LNCAP (cell line): ENCODE results near the gene MGMT.

Experiments
- TF ChIP-seq, protein P1 (sequence below): fragments of 450-650 bp; IDR thresholded peaks from 2 replicates; pipeline ENCODE4 v1.5.1; 2017; ENCODE audit warnings: mild to moderate bottlenecking

Gene MGMT

DNA sequence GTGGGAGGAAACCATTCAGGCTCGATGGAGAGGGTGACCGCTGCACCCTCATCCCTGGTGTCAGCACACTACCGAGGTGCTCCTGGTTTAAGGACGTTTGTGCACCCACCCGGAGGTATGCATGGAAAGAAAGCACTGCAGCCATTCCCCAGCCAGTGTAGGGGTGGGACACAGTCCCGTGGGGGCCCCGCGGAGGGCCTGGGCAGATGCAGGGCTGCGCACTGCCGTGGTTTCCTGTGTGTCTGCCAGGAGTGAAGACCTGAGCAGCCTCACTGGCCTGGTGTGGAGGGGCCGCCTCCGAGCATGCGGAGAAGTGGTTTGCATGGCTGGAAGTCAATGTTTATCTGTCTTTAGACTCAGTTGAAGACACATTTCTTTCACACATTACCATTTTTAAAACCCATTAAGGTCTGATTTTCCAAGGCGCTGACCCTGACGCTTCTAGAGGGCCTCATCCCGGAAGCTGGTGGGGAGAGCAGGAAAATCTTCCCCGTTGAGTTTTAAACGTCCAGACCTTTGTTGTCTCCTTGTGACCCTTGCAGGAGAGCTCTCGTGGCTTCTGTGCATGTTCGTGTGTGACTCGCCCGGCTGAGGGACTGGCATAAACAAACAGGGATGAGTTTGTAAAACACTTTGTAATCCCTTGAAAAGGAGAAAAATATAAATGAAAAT lies 188.1 kb downstream of the MGMT start:
- TF ChIP-seq, protein P1, sequence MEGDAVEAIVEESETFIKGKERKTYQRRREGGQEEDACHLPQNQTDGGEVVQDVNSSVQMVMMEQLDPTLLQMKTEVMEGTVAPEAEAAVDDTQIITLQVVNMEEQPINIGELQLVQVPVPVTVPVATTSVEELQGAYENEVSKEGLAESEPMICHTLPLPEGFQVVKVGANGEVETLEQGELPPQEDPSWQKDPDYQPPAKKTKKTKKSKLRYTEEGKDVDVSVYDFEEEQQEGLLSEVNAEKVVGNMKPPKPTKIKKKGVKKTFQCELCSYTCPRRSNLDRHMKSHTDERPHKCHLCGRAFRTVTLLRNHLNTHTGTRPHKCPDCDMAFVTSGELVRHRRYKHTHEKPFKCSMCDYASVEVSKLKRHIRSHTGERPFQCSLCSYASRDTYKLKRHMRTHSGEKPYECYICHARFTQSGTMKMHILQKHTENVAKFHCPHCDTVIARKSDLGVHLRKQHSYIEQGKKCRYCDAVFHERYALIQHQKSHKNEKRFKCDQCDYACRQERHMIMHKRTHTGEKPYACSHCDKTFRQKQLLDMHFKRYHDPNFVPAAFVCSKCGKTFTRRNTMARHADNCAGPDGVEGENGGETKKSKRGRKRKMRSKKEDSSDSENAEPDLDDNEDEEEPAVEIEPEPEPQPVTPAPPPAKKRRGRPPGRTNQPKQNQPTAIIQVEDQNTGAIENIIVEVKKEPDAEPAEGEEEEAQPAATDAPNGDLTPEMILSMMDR, result no peak

DNA sequence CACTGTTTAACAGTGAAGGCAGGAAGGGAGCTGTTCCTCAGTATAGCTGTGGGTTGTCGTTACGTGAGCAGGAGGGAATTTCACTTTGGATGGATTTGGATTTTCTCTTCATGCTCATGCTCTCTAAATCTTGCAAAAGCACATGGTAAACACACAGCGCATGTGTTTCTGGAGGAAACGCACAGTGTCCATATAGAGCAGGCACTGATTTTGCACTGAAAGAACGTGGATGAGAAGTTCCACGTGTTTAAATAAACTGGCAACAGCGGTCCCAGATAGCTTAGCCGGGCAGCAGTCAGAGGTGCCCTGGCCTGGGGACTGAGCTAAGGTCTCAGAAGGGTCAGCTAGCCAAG lies 188.6 kb downstream of the MGMT start:
- TF ChIP-seq, protein P1, result no peak

DNA sequence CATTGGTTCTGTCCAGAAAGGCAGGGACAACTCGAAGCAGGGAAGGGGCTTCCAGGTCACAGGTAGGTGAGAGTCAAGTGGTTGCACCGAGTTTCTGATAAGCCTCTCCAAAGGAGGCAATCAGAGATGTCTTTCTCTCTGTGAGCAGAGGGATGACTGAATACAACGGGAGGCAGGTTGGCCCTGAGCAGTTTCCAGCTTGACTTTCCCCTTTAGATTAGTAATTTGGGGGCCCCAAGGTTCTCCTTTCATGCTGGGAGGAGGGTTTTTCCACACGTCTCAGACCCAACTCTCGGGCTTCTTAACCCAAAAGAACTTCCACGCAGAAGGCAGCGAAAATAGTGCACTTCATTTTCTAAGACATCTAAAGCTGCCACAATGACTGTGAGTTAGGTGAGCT lies 189.6 kb downstream of the MGMT start:
- TF ChIP-seq, protein P1, result no peak

DNA sequence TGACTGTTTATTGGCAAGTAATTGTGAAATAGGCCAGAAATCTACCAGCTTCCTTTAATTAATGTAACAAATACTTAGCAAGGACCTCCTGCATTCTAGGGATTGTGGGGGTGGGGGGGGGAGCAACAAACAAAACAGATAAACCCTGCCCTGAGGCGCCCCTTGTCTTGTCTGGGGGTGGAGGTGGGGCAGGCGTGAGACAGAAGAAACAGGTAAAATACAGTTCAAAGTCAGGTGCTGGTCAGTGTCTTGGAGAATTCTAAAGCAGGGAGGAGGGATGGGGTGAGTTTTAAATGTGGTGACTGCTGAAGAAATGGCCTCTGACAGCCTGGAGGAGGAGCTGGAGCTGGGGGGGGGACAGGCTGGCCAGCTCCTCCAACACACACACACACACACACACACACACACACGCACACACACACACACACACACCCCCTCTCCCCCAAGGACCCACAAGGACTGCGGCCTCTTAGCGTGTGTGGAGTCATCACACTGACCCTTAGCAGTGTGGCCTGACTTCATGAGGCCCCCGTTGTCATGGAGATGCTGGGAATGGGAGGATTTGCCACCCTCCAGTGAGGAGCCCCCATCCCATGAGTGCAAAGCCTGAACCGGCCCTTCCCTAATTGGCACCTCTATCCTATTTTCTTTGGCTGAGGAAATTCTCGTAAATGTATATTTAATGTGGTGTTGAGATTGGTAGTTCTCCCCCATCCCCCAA lies 190.4 kb downstream of the MGMT start:
- TF ChIP-seq, protein P1, result no peak

DNA sequence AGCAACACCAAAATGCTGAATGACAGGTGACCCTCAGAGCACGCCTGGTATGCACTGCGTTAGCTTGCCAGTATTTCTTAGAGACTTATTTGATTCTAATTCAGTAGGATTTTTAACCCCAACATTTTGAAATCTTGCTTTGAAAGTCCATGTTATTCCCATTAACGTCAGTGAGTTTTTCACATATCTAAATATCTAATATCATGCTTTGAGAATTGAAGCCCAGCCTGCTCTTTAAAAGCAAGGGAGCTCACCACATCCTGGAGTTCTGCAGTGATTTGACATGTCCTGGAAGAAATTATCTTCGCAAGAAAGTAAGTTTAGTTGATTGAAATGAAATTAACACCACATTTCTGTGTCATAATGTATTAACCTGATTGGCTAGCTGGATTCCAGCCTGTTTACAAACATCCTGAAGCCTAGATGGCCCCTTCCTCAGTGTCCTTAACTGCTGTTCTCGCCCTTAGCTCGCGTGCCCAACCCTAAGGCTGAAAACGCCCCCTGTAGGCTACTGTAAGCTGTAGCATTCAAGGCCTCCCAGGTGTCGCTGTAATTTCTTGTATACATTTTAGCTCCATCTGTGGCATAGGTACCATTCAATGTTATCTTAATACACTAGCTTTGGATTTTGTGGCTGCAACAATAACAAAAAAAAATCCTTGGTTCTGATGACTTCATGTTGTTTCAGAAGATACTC lies 191.5 kb downstream of the MGMT start:
- TF ChIP-seq, protein P1, result peak; percentile 48

DNA sequence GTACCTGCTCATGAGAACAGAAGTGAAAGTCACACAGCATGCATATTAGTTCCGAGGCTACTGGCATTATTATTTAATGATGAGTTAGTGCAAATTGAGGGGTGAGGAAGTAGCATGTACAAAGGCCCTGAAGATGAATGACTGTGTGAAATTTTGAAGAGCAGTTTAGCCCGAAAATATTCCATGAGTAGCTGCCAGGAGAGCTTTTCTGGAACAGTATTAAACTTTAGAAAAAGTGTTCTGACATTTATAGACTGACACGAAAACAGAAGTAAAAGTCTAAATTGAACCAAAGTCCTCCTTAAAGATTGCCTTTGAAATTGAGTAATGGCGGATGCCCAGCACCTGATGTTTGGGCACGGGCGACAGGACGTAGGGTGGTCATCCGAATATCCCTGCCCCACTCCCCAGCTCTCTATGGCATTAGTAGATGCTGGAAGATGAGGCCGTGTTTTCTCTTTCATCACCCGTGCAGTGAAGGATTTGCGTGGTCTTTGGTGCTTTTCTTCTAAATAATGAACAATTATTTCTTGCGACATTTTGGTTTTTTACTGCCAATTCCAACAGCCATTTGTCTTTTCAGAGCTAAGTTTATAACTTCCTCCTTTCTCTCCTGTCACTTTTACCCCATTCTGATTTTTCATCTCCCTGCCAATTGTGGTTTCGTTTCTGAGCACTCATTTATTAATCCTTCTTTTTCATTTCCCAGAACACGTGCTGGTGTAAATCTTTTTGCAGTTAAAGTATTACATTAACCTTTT lies 192.6 kb downstream of the MGMT start:
- TF ChIP-seq, protein P1, result no peak

DNA sequence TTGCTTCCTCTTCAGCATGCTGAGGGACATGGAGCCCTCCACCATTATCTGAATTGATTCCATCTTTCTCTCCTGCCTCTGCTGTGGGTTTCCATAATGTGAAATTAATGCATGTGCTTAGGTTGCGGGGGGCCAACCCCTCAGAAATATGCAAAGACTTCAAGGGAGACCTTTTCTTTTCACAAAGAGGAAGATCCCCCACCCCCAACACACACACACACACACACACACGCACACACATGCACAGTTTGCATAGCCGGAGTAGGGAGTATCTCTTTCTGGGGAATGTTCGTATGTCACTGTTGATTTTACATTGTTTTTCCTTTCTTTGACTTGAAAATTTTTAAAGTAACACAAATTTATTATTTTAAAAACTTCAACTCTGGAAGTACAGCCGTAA lies 193.5 kb downstream of the MGMT start:
- TF ChIP-seq, protein P1, result no peak
